Measurements from ENCODE around the gene ECM1.

ECM1 gene

GRCh38 chr1:150561974-150562445, 54.1 kb downstream of the ECM1 start:
- H3K27me3 ChIP-seq (ENCODE audit: insufficient read depth, low read depth) = no peaks in the 10 kb centered on the region
- peak overlapping the region; percentile 58 for H3K9ac ChIP-seq
- H3K79me2 ChIP-seq (ENCODE audit: insufficient read depth, low read depth) = peaks cover 32% of the 10 kb centered on the region
- peak overlapping the region; percentile 77 for H3K27ac ChIP-seq
- H3K4me2 ChIP-seq = peak overlapping the region; percentile 100
- peaks cover 61% of the 10 kb centered on the region for H3K4me1 ChIP-seq (ENCODE audit: low read depth, poor library complexity, severe bottlenecking)
- TF ChIP-seq, protein P1, sequence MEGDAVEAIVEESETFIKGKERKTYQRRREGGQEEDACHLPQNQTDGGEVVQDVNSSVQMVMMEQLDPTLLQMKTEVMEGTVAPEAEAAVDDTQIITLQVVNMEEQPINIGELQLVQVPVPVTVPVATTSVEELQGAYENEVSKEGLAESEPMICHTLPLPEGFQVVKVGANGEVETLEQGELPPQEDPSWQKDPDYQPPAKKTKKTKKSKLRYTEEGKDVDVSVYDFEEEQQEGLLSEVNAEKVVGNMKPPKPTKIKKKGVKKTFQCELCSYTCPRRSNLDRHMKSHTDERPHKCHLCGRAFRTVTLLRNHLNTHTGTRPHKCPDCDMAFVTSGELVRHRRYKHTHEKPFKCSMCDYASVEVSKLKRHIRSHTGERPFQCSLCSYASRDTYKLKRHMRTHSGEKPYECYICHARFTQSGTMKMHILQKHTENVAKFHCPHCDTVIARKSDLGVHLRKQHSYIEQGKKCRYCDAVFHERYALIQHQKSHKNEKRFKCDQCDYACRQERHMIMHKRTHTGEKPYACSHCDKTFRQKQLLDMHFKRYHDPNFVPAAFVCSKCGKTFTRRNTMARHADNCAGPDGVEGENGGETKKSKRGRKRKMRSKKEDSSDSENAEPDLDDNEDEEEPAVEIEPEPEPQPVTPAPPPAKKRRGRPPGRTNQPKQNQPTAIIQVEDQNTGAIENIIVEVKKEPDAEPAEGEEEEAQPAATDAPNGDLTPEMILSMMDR (conservative IDR thresholded peaks at IDR 0.05; ENCODE audit: low read depth, low read length) = no peak
- H4K20me1 ChIP-seq (ENCODE audit: insufficient read depth) = no peaks in the 10 kb centered on the region
- no peaks in the 10 kb centered on the region for H3K36me3 ChIP-seq (ENCODE audit: insufficient read depth)
- H2AFZ ChIP-seq (ENCODE audit: low read depth) = peak overlapping the region; percentile 81
- peak overlapping the region; percentile 100 for H3K4me3 ChIP-seq (IDR thresholded peaks at IDR 0.05; ENCODE audit: insufficient read depth, low read depth, low read length)

DNA sequence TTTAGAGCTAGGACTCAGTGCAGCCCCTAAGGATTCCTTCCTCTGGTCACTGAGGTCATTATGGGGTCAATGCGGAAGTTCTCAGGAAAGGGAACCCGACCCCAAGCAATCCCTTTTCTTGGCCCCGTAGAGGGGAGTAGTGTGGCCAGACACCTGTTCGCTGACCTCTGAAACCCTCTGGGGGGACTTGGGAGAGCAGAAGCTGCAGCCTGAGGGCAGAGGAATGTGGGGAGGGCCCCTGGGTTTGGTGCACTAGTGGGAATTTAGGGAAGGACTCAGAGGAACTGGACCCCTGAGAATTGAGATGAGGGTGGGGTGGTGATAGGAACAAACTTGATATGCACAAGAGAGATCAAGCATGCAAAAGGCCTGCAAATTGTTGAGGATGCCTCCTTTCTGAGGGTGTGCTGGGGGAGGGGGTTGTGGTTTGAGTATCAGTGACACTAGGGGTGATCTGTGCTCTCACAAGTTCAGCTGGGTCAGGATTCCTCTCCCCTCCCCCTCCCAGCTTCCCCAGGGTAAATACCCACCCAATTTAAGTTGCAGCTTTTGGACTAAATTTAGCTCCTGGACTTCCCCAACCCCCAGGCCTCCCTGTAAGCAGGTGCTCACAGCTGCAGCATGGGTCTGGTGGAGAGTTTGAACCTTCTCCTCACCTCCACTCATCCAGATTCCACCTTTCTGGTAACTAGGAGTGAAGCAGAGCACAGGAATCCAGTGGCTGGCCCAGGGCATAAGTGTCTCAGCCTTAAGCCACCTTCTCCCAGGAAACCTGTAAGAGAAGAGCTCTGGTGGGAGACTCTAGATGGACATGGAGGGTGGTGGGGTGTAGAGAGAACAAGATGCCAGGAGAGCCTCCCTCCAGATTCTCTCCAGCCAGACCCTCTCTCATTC, 54.8 kb downstream of the ECM1 start:
- peak overlapping the region; percentile 100 for H3K4me2 ChIP-seq
- peaks cover 68% of the 10 kb centered on the region for H3K4me1 ChIP-seq (ENCODE audit: low read depth, poor library complexity, severe bottlenecking)
- H3K4me3 ChIP-seq (IDR thresholded peaks at IDR 0.05; ENCODE audit: insufficient read depth, low read depth, low read length) = peak overlapping the region; percentile 100
- H3K36me3 ChIP-seq (ENCODE audit: insufficient read depth) = no peaks in the 10 kb centered on the region
- peaks cover 33% of the 10 kb centered on the region for H3K79me2 ChIP-seq (ENCODE audit: insufficient read depth, low read depth)
- no peaks in the 10 kb centered on the region for H4K20me1 ChIP-seq (ENCODE audit: insufficient read depth)
- TF ChIP-seq, protein P1 (conservative IDR thresholded peaks at IDR 0.05; ENCODE audit: low read depth, low read length) = peak; percentile 28
- H3K27me3 ChIP-seq (ENCODE audit: insufficient read depth, low read depth) = no peaks in the 10 kb centered on the region
- H2AFZ ChIP-seq (ENCODE audit: low read depth) = peak overlapping the region; percentile 81
- peak overlapping the region; percentile 58 for H3K9ac ChIP-seq
- H3K27ac ChIP-seq = peak overlapping the region; percentile 77
